HFF-Myc (cell line): Measurements from ENCODE around the gene ZFYVE28.

Source experiments
- DNase-seq: peaks from one replicate; pipeline ENCODE4 v3.0.0-alpha.2; 2011; ENCODE audit warnings: low read depth; ENCODE audit errors: extremely low read depth
- H3K4me3 ChIP-seq: replicated peaks from 2 replicates; pipeline ENCODE4 v1.5.1; 2011; ENCODE audit warnings: low read depth, mild to moderate bottlenecking, control low read depth, low read length
- CTCF ChIP-seq: IDR thresholded peaks from 2 replicates; pipeline ENCODE4 v1.5.1; 2012; ENCODE audit warnings: mild to moderate bottlenecking, low read depth, low read length, control low read depth; ENCODE audit errors: missing control alignments

The ZFYVE28 gene

GRCh38 chr4:2321279-2322196 lies 96.9 kb downstream of the ZFYVE28 start:
- no peak overlapping the region for H3K4me3 ChIP-seq
- no peak for TF ChIP-seq CTCF
- no peak for DNase-seq

- DNase-seq: no peak
- no peak overlapping the region for H3K4me3 ChIP-seq
- TF ChIP-seq CTCF: no peak
Observed at GRCh38 chr4:2320746-2321145, 97.7 kb downstream of the ZFYVE28 start.

- no peak for TF ChIP-seq CTCF
- no peak overlapping the region for H3K4me3 ChIP-seq
- DNase-seq: no peak
Observed at GRCh38 chr4:2320152-2320551, 98.3 kb downstream of the ZFYVE28 start.

DNA sequence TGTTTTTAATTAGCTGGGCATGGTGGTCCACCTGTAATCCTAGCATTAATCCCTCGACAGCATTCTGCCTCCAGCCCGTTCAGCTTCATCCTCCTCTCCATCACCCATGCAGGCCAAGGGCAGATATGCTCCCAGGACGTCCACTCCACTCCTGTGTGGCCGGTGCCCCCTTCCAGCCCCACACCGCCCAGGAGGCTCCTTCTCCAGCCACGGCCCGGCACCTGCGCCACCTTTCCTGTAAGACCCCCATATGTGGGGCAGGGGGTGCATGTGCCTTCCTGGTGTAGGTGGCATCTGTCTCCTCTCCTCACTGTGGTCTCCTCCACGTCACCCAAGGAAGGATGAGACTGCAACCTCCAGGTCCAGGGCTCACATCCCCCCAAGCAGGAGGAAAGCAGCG lies 99.6 kb downstream of the ZFYVE28 start:
- no peak overlapping the region for H3K4me3 ChIP-seq
- no peak for DNase-seq
- TF ChIP-seq CTCF: no peak

- DNase-seq: no peak
- H3K4me3 ChIP-seq: no peak overlapping the region
- TF ChIP-seq CTCF: no peak
Observed at GRCh38 chr4:2318476-2318875, 100.0 kb downstream of the ZFYVE28 start.

- TF ChIP-seq CTCF: no peak
- no peak for DNase-seq
- H3K4me3 ChIP-seq: no peak overlapping the region
Observed at GRCh38 chr4:2313366-2313765, 105.1 kb downstream of the ZFYVE28 start.

DNA sequence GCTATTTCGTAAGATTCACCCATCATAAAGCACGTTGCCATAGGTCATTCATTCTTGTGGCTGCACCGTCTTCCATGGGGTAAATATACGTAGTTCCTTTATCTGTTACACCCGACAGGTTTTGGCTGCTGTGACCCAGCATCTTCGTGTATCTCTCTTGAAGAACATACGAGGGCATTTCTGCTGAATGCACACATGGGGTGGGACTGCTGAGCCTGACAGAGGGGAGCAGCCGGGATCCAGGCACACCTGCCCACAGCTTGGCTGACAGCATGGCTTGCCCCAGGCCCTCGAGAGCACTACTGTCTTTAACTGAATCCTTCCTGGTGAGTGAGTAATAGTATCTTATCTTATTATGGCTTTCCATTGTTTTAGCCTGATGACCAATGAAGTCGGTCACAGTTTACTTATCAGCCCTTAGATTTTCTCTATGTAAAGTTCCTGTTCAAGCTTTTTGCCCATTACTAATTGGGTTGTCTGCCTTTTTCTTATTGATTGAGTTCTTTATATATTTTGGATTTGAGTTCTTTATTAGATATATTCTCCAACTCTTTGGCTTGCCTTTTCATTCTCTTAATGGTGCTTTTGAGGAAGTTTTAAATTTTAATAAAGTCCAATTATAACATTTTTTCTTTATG lies 111.6 kb downstream of the ZFYVE28 start:
- no peak overlapping the region for H3K4me3 ChIP-seq
- DNase-seq: no peak
- TF ChIP-seq CTCF: no peak
